ENCODE data around the gene MZF1.

Gene MZF1

DNA sequence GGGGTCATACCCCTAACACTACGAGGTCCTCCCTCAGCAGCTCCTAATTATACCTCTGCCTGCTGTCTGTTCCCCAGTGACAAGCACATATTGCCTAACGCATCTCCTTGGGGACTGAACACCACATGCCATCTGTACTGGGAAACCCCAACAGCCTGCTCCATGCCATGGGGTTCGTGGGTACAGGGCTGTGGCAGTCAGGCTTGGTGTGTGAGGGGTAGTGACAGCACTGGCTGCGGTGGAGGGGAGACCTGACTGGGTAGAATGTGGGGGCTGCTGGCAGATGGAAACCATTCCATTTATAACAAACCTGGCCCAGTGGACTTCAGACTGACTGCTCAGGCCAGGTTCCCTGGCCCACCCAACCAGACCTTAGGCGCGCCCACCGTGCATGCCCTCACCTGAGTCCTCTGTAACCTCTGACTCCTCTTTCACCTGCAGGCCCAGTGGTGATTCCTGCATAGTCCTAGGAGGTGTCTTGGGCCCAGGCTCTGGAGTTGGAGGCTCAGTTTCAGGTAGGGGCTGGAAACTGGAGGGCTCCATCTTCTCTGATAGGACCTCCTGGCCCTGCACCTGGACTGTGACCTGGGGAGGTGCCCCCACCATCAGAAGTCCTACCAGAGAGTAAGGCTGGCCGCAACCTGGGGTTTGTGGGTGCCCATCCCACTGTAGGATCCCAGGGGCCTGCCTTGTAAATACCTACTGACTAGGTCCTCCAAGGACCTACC, 3.0 kb downstream of the MZF1 start:
- no peak for DNase-seq

DNA sequence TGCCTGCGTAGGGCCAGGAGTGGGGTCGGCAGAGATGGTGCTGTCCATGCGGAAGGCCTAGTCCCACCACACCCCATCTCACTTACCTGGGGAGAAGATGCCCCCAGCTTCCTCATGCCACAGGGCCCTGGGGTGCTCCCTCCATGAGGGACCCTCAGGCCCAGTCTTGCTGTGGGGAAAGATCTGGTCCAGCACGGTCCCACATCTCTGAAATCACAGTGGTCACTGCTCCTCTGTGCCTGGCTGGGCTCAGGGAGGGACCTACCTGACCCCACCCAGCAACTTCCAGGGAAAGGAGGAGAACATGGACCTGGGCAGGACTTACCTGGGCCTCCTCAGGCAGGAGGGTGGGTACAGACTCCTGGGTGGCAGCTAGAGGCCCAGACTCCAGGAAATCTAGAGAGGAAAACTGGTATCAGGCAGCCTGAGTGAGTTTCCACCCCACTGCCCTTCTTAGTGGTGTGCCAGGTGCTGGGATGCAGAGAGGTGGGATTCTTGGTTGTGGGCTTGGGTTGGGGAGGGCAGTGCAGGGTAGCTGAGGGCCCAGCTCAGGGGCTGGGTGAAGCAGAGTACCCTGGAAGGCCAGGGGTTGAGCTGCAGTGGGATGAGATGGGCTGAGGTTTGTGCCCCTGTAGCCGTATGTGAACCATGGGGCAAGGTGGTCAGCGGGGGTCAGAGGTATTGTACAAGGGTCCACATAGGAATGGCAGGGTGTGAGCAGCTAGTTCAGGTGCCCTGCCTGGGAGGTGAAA, 3.8 kb downstream of the MZF1 start:
- DNase-seq, result no peak

- DNase-seq, result no peak
Observed at GRCh38 chr19:58568453-58569130, 4.5 kb downstream of the MZF1 start.

GRCh38 chr19:58566989-58567388, 6.1 kb downstream of the MZF1 start:
- DNase-seq, result no peak

DNA sequence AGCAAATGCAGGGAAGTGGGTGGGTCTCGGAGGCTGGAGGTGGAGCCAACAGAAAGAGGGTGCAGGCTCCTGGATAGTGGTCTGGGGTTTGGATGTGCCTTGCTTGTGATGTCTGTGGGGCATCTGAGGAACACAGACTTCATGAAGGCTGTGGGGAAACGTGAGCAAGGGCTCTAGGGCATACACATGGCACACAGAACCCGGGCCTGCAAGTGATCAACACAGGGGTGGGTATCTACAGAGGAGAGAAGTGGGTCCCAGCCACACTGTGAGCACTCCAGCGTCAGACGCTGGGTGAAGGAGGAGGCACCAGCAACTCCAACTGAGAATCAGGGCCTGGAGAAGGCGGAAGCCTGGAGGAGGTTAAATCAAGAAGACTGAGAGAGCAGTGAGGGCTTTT, 9.3 kb downstream of the MZF1 start:
- DNase-seq, result no peak

GRCh38 chr19:58563034-58563573, 10.0 kb downstream of the MZF1 start:
- no peak for DNase-seq

DNA sequence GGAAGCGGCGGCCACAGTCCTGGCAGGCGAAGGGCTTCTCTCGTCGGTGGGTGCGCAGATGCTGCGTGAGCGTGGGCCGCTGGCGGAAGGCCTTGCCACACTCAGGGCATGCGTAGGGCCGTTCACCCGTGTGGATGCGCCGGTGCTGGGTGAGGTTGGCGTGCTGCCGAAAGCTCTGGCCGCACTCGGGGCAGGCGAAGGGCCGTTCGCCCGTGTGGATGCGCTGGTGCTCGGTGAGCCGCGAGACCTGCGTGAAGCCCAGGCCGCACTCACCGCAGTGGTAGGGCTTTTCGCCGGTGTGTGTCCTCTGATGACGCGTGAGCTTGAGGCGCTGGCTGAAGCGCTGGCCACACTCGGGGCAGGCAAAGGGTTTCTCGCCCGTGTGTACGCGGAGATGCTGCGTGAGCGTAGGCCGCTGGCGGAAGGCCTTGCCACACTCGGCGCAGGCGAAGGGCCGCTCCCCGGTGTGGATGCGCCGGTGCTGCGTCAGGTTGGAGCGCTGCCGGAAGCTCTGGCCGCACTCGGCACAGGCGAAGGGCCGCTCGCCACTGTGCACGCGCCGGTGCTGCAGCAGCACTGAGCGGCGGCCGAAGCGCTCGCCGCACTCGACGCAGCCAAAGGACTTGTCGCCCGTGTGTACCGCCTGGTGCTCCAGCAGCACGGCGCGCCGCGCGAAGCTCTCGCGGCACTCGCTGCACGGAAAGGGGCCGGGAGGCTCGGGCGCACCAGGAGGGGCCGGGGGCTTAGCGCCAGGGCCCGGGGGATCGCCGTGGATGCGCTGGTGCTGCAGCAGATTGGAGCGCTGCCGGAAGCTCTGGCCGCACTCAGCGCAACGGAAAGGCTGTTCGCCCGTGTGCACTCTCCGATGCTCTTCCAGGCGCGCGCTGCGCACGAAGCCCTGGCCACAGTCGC, 10.8 kb downstream of the MZF1 start:
- no peak for DNase-seq

DNA sequence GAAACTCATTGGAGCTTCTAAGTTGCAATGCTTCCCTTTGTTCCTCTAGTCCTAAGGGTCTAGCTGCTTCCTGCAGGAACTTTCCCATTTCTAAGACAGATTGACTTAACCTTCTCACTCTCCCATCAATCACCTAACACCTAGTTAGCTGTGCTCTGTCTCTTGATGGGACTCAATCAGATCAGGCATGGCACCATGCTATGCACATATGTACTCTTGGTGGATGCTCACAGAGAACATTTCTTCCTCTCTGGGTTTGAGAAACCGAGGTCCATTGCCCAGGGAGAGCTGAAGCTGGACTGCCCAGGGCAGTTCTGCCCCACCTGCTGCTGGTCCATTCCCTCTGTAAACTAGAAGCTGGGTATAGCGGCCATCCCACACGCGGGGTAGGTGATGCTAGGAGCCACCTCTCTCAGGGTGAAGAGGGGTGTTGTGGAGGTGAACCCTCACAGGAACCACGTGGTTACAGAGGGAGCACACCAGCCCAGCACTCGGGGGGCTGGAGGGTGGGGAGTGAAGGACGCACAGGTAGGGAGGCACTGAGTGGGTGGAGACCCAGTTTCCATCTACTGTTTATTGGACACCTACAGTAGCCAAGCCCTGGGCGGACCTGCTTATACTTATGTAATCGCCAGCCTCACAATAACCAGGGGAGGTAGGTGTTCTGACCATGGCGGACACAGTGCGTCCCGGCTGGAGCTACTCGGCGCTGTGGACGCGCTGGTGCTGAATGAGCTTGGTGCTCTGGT, 11.6 kb downstream of the MZF1 start:
- no peak for DNase-seq

- no peak for DNase-seq
Observed at GRCh38 chr19:58560921-58561320, 12.2 kb downstream of the MZF1 start.

GRCh38 chr19:58560007-58560887, 12.9 kb downstream of the MZF1 start:
- no peak for DNase-seq

DNA sequence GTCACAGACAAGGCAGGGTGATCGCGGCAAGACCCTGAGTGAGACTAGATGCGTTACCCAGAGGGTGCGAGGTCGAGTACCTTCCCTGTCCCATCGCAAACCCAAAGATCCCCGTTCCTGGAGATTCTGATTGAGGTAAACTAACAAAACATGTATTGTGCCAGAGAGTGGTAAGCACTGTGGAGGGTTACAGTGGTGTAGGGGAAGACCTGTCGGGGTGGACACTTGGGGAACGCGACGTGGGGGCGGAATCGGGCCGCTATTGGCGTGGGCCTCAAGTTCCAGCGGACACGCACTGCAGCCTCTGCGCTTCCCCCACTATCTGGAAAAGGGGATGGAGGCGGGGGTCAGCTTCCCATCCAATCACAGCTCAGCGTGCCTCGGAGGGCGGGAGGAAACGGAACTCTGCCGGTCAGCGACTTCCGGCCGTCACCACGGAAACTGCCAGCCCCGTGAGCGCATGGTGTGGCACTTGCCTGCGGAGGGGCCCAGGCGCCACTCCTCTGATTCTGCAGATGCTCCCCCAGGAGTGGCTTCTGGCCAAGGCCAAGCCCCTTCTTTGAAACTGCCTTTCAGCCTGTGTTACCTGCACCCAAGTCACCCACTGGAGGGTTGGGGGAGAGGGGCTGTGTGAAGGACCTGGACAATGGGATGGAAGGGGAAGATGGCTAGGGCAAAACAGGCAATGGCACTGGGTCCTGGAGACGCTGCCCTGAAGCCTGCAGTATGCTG, 13.7 kb downstream of the MZF1 start:
- no peak for DNase-seq

- no peak for DNase-seq
Observed at GRCh38 chr19:58558623-58559274, 14.4 kb downstream of the MZF1 start.

- no peak for DNase-seq
Observed at GRCh38 chr19:58558066-58558622, 15.0 kb downstream of the MZF1 start, which contains the start of gene UBE2M. Gene UBE2M (minus strand): TSS chr19:58558611. CDS start chr19:58558381, 230 bp downstream.

DNA sequence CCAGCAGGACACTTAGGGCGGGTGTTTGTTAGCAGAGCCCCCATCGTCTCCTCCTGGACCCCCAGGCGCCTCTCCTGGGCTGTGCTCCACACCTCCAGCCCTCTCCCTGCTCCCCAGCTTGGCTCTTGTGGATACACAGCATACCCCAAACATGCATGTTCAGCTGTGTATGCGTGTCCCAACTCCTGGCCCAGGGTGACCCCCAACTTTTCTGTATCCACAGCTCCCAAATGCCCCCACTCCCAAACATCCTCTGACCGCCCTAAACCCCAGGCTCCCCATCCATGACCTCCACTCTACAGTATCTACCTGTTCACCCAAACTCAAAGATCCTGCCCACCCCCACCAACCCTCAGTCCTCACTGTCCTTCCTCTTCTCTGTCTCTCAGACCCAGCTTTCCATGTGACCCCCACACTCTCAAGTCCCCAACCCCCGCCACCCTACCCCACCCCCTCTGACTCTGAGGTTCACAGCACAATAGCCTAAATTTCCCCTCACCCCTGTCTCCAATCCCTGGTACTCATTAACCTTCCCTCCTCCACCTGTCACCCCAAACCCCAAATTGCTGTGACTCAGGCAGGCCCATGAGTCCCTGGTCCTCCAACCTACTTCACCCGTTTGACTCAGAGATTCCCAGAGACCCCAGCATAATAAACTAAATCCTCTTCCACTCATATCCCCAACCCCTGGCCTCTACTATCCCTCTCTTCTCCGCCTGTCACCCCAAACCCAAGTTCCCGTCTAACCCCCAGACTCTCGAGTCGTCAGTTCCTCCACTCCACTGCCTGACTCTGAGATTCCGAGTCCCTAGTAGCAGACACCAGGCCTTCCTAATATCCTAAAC, 15.7 kb downstream of the MZF1 start:
- DNase-seq, result no peak

GRCh38 chr19:58556622-58557220, 16.4 kb downstream of the MZF1 start:
- DNase-seq, result no peak

DNA sequence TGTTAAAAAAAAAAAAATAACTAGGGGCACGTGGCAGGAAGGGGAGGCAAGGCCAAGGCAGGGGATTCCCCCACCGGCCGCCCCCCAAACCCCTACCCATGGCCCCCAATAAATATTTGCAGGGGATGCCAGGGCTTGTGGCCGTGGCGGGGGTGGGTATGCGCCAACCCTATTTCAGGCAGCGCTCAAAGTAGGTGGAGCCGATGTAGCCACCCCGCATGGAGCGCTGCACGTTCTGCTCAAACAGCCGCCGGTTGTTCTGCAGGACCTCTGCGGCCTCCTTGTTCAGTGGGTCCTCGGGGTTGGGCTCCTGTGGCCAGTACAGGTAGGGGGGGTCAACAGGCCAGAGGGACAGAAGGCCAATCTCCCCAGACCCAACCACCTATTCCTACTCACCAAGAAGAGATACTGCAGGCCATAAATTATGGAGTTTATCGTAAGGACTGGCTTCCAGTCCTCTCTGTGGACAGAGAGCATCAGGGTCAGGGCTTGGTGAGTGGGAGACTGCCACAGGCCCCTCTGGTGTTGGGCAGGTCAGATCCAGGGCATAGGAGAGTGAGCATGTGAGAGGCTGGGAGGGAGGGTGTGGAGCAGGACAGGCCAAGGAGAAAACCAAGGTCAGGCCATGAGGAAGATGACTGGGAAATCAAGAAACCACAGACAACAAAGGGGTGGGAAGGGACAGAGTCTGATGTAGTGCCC, 17.1 kb downstream of the MZF1 start:
- DNase-seq, result no peak

- DNase-seq, result no peak
Observed at GRCh38 chr19:58555369-58555885, 17.7 kb downstream of the MZF1 start.

Measured in effector CD8-positive, alpha-beta T cell (primary cell).